Endothelial cell of umbilical vein (primary cell): ENCODE data around the gene CNTN5.

Experiments used
- JUN ChIP-seq: IDR thresholded peaks from 2 replicates; pipeline ENCODE4 v1.6.1; 2011; ENCODE audit warnings: borderline replicate concordance, low read depth; ENCODE audit not compliant: insufficient read length, insufficient read depth
- POLR2AphosphoS5 ChIP-seq: IDR thresholded peaks from 2 replicates; pipeline ENCODE4 v1.6.1; 2012; ENCODE audit warnings: low read depth, mild to moderate bottlenecking, control low read depth, low read length, moderate library complexity; ENCODE audit not compliant: insufficient read depth
- TF ChIP-seq, protein P1 (sequence below), 2 donors: IDR thresholded peaks; 1 replicate in 1 of 2; 2 replicates in 1 of 2; pipeline ENCODE4 v1.5.1; 2011; ENCODE audit warnings: low read length in 2 of 2, mild to moderate bottlenecking in 2 of 2, moderate library complexity in 2 of 2, control low read depth in 1 of 2, inconsistent platforms in 1 of 2, low read depth in 1 of 2; ENCODE audit not compliant: insufficient read depth in 1 of 2; ENCODE audit errors: extremely low read depth in 1 of 2
- TF ChIP-seq, protein P2 (sequence below): IDR thresholded peaks from 2 replicates; pipeline ENCODE4 v1.6.1; 2011; ENCODE audit not compliant: insufficient read depth, insufficient read length

DNA sequence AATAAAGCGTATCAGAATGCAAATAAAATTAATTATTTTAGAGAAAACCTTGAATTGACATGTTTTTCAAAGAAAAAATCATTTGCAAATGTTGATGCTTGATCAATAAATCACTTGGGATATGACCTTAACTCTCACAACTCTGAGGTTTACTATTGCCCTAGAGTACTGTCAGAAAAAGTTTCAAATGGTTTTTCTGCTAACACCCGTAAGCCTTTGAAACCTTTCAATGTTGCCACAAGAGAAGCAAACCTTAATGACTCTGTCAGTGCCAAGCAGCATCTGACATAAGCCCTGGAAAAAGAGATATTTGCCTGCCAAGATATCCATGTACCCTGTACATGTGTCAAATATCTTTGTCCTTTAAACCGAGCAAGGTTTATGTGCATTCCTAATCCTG is 1282.1 kb downstream of the CNTN5 start:
- TF ChIP-seq, protein P1, sequence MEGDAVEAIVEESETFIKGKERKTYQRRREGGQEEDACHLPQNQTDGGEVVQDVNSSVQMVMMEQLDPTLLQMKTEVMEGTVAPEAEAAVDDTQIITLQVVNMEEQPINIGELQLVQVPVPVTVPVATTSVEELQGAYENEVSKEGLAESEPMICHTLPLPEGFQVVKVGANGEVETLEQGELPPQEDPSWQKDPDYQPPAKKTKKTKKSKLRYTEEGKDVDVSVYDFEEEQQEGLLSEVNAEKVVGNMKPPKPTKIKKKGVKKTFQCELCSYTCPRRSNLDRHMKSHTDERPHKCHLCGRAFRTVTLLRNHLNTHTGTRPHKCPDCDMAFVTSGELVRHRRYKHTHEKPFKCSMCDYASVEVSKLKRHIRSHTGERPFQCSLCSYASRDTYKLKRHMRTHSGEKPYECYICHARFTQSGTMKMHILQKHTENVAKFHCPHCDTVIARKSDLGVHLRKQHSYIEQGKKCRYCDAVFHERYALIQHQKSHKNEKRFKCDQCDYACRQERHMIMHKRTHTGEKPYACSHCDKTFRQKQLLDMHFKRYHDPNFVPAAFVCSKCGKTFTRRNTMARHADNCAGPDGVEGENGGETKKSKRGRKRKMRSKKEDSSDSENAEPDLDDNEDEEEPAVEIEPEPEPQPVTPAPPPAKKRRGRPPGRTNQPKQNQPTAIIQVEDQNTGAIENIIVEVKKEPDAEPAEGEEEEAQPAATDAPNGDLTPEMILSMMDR (IDR thresholded peaks at IDR 0.05; ENCODE audit: extremely low read depth in 1 of 2, insufficient read depth in 1 of 2, low read depth in 1 of 2, low read length in 2 of 2): no peak
- no peak for TF ChIP-seq JUN
- TF ChIP-seq POLR2AphosphoS5: no peak
- TF ChIP-seq, protein P2, sequence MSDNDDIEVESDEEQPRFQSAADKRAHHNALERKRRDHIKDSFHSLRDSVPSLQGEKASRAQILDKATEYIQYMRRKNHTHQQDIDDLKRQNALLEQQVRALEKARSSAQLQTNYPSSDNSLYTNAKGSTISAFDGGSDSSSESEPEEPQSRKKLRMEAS: no peak
